Duodenal mucosa (tissue), 2 donors: ENCODE measurements around the gene LDB2.

ENCODE experiments used
- H3K27ac ChIP-seq: one replicate; pipeline ENCODE4 v1.7.0; 2013; ENCODE audit warnings: low read depth, low read length
- H3K27me3 ChIP-seq, 2 donors: one replicate each; pipeline ENCODE4 v1.7.0; 2013; ENCODE audit warnings: low read length in 2 of 2, control low read depth in 1 of 2; ENCODE audit not compliant: insufficient read depth in 2 of 2, control insufficient read depth in 1 of 2
- H3K36me3 ChIP-seq, 2 donors: one replicate each; pipeline ENCODE4 v1.7.0; 2013; ENCODE audit warnings: low read length in 2 of 2, control low read depth in 1 of 2; ENCODE audit not compliant: insufficient read depth in 2 of 2, control insufficient read depth in 1 of 2
- H3K4me1 ChIP-seq, 2 donors: one replicate each; pipeline ENCODE4 v1.7.0; 2013; ENCODE audit warnings: low read length in 2 of 2, control low read depth in 1 of 2; ENCODE audit not compliant: insufficient read depth in 2 of 2, control insufficient read depth in 1 of 2
- H3K4me3 ChIP-seq, 2 donors: one replicate each; pipeline ENCODE4 v1.7.0; 2013; ENCODE audit warnings: low read length in 2 of 2, low read depth in 1 of 2
- H3K9ac ChIP-seq, 2 donors: one replicate each; pipeline ENCODE4 v1.7.0; 2013; ENCODE audit warnings: low read length in 2 of 2, low read depth in 1 of 2
- H3K9me3 ChIP-seq, 2 donors: one replicate each; pipeline ENCODE4 v1.7.0; 2013; ENCODE audit warnings: low read length in 2 of 2, control low read depth in 1 of 2; ENCODE audit not compliant: control insufficient read depth in 1 of 2

The LDB2 gene

GRCh38 chr4:16626945-16627344 lies 271.5 kb downstream of the LDB2 start:
- no peaks in the 10 kb centered on the region for H3K36me3 ChIP-seq
- H3K4me3 ChIP-seq = no peak overlapping the region
- H3K27me3 ChIP-seq = no peaks in the 10 kb centered on the region
- no peak overlapping the region for H3K27ac ChIP-seq
- H3K4me1 ChIP-seq = no peaks in the 10 kb centered on the region
- H3K9me3 ChIP-seq = peaks cover 0 to 3% of the 10 kb centered on the region in 2 donors
- no peak overlapping the region for H3K9ac ChIP-seq

- Histone ChIP-seq H3K9ac (no peak overlapping the region), H3K4me3 (no peak overlapping the region), H3K4me1 (no peaks in the 10 kb centered on the region), H3K27ac (no peak overlapping the region), H3K36me3 (no peaks in the 10 kb centered on the region), H3K27me3 (no peaks in the 10 kb centered on the region), H3K9me3 (peaks cover 0 to 6% of the 10 kb centered on the region in 2 donors)
Observed at GRCh38 chr4:16622826-16623225, 275.6 kb downstream of the LDB2 start.

DNA sequence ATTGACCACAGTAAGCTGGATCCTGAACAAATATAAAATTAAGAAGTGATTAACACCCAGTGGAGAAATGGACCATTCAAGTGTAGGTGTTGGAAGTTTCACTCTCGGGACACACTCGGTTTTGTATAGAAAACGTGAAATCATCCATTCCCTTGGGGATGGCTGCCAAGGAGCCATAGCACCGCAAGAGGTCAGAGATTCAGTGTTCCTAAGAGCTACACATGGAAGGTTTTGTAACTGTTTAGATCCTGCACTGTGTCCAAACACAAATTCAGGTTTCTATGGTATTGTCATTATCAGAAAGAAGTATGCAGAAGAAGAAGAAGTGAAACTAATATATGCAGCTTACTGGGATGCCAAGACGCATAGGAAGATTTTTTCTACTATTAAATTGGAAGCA lies 281.0 kb downstream of the LDB2 start:
- no peaks in the 10 kb centered on the region for H3K4me1 ChIP-seq
- no peak overlapping the region for H3K27ac ChIP-seq
- no peak overlapping the region for H3K9ac ChIP-seq
- no peaks in the 10 kb centered on the region for H3K36me3 ChIP-seq
- H3K9me3 ChIP-seq = peaks cover 0 to 6% of the 10 kb centered on the region in 2 donors
- no peaks in the 10 kb centered on the region for H3K27me3 ChIP-seq
- H3K4me3 ChIP-seq = no peak overlapping the region

- Histone ChIP-seq H3K9me3 (peaks cover 0 to 6% of the 10 kb centered on the region in 2 donors), H3K36me3 (no peaks in the 10 kb centered on the region), H3K4me3 (no peak overlapping the region), H3K9ac (no peak overlapping the region), H3K4me1 (no peaks in the 10 kb centered on the region), H3K27me3 (no peaks in the 10 kb centered on the region), H3K27ac (no peak overlapping the region)
Observed at GRCh38 chr4:16617011-16617410, 281.4 kb downstream of the LDB2 start.

DNA sequence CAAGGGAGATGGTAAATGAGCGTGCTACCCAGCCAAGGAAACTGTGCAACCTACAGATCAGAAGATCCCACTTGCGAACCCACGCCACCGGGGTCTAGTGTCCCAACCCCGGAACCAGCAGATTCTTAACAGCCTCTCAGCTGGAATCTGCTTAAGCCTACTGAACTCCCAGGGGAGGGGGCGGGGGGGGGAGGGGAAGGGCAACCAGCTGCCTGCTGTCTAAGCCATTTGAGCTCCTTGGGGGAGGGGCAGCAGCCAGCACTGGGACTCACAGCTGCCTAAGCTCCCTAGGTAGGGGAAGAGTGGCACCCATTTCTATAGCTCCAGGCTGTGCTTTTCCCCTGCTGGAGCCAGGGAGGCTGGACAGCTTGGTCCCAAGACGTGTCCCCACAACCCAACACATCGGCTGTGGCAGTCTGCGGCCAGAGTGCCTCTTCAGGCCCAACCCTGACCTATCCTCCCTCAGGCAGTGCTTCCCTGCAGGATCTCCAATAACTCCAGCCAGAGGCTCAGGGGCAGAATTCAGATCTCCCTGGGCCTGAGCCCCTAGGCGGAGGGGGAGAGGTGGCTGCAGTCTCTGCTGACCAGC lies 289.2 kb downstream of the LDB2 start:
- H3K36me3 ChIP-seq = no peaks in the 10 kb centered on the region

GRCh38 chr4:16608611-16609125 lies 289.8 kb downstream of the LDB2 start:
- no peak overlapping the region for H3K4me3 ChIP-seq
- H3K27me3 ChIP-seq = no peaks in the 10 kb centered on the region
- H3K9me3 ChIP-seq = peaks cover 0 to 8% of the 10 kb centered on the region in 2 donors
- H3K36me3 ChIP-seq = no peaks in the 10 kb centered on the region
- H3K9ac ChIP-seq = no peak overlapping the region
- H3K27ac ChIP-seq = no peak overlapping the region
- no peaks in the 10 kb centered on the region for H3K4me1 ChIP-seq

More for the DNA sequence above, 289.2 kb downstream of the LDB2 start:
- Histone ChIP-seq H3K9me3 (peaks cover 0 to 8% of the 10 kb centered on the region in 2 donors), H3K9ac (no peak overlapping the region), H3K27me3 (no peaks in the 10 kb centered on the region), H3K27ac (no peak overlapping the region), H3K4me1 (no peaks in the 10 kb centered on the region), H3K4me3 (no peak overlapping the region)

DNA sequence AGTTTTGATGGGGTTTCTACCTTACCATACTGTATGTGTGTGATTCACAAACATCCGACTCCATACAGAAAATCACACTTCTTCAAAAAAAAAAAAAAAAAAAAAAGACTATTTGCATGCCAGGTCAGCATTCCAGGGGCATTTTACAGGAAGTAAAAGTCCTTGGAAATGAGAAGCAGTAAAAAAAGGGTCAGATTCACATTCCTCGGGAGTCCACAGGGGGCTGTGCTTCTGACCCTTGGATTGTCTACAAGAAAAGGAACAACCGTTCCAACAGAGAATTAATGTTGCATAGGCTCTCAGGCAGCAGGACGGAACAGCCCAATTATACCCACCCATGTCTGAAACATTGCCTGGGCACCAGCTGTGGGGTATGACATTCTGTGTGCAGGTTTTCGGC lies 290.3 kb downstream of the LDB2 start:
- Histone ChIP-seq H3K4me3 (no peak overlapping the region), H3K27ac (no peak overlapping the region), H3K4me1 (no peaks in the 10 kb centered on the region), H3K9ac (no peak overlapping the region), H3K9me3 (peaks cover 0 to 8% of the 10 kb centered on the region in 2 donors), H3K36me3 (no peaks in the 10 kb centered on the region), H3K27me3 (no peaks in the 10 kb centered on the region)

DNA sequence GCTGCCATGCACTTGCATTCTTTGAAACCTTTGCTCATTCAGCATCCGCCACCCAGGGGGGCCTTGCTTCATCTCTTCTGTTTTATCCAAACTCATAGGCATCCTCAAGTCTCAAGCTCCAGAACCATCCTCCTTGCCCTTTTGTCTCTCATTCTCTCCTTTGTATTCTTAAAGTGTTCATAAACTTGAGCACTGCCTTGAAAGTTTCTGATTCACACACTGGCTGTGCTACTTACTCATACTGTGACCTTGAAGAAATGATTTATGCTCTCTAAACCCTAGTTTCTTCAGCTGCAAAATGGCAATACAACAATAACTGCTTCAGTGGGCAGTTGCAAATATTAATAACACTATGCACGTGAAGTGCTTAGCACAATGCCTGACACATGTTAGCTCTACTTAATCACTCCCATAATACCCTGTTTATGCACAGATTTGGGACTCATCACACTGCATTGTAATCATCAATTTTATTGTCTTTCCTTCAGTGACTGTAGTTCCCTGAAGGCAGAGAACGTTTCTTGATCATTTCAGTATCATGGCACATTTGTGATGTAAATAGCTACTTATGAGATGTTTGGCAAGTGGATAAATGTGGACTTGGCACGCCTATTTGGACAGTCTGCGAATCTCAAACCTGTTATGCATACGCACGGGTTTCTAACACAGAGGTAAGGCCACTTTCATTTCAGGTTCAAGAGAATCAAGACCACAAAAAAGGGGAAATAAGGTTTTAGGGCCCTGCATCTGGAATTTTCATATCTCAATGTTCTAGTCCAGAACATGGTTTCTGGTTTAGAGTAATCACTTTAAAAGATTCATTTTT lies 291.0 kb downstream of the LDB2 start:
- Histone ChIP-seq H3K36me3 (no peaks in the 10 kb centered on the region), H3K9ac (no peak overlapping the region), H3K4me3 (no peak overlapping the region), H3K27me3 (no peaks in the 10 kb centered on the region), H3K27ac (no peak overlapping the region), H3K4me1 (no peaks in the 10 kb centered on the region), H3K9me3 (peaks cover 0 to 8% of the 10 kb centered on the region in 2 donors)

DNA sequence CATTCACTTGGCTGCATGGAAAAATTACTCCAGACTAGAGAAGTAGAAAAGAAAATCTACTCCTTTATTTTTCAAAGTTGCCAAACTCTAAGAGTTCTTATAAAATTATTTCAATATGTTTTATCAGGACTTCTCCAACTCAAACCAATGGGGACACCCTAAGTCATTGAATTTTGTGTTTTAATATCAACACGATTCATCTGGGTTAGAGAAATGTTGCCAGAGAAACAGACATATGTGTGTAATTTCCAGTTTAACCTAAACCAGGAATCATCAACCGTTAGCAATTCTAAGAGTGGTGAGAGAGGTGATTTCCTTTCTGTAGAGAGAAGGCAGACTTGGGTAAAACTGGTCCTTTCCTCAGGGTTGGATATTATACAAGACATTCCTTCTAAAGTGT lies 291.8 kb downstream of the LDB2 start:
- Histone ChIP-seq H3K9ac (no peak overlapping the region), H3K4me3 (no peak overlapping the region), H3K36me3 (no peaks in the 10 kb centered on the region), H3K4me1 (no peaks in the 10 kb centered on the region), H3K27me3 (no peaks in the 10 kb centered on the region), H3K27ac (no peak overlapping the region), H3K9me3 (peaks cover 0 to 8% of the 10 kb centered on the region in 2 donors)

GRCh38 chr4:16603178-16603577 lies 295.3 kb downstream of the LDB2 start:
- H3K27ac ChIP-seq = no peak overlapping the region
- no peaks in the 10 kb centered on the region for H3K4me1 ChIP-seq
- H3K27me3 ChIP-seq = no peaks in the 10 kb centered on the region
- no peak overlapping the region for H3K4me3 ChIP-seq
- H3K36me3 ChIP-seq = no peaks in the 10 kb centered on the region
- H3K9me3 ChIP-seq = peaks cover 0 to 1% of the 10 kb centered on the region in 2 donors
- H3K9ac ChIP-seq = no peak overlapping the region
